Gastroesophageal sphincter (tissue), 4 donors: ENCODE results near the gene PTBP3. TPM values are rescaled to one million over a fixed set of nuclear protein-coding genes. Genes with fewer than 3 reads are reported as not detected.

Source experiments
- ATAC-seq: fragments of 150-250 bp; one replicate; pipeline ENCODE4 v1.9.1; 2016; ENCODE audit warnings: mild to moderate bottlenecking, moderate library complexity
- H3K27ac ChIP-seq, 4 donors: fragments of 200-600 bp; sonication (generic) in 3 of 4; 1 replicate in 3 of 4; 2 replicates in 1 of 4; pipeline ENCODE4 v1.5.1; 2016 to 2019
- H3K27me3 ChIP-seq: fragments of 200-600 bp; sonication (generic); one replicate; pipeline ENCODE4 v1.5.1; 2019
- H3K36me3 ChIP-seq, 2 donors: fragments of 200-600 bp; sonication (generic); one replicate each; pipeline ENCODE4 v1.5.1; 2019; ENCODE audit warnings: control low read depth in 1 of 2
- H3K4me1 ChIP-seq, 3 donors: fragments of 200-600 bp; sonication (generic); 1 replicate in 2 of 3; 2 replicates in 1 of 3; pipeline ENCODE4 v1.5.1; 2016 to 2019; ENCODE audit warnings: control low read depth in 2 of 3
- H3K4me3 ChIP-seq, 2 donors: fragments of 200-600 bp; sonication (generic); one replicate each; pipeline ENCODE4 v1.5.1; 2019; ENCODE audit warnings: mild to moderate bottlenecking in 1 of 2, moderate library complexity in 1 of 2
- H3K9me3 ChIP-seq, 3 donors: fragments of 200-600 bp; sonication (generic); one replicate each; pipeline ENCODE4 v1.5.1; 2017 to 2019; ENCODE audit warnings: control low read depth in 2 of 3
- EP300 ChIP-seq: sonication (generic); formaldehyde crosslinking; IDR thresholded peaks from one replicate; pipeline ENCODE4 v1.6.1; 2017; ENCODE audit warnings: antibody characterized with exemption, mild to moderate bottlenecking
- POLR2A ChIP-seq, 2 donors: fragments of 450-650 bp; IDR thresholded peaks; one replicate each; pipeline ENCODE4 v1.6.1; 2017; ENCODE audit warnings: antibody characterized with exemption in 2 of 2, mild to moderate bottlenecking in 2 of 2, moderate library complexity in 1 of 2
- POLR2AphosphoS5 ChIP-seq: sonication (generic); formaldehyde crosslinking; IDR thresholded peaks from one replicate; pipeline ENCODE4 v1.6.1; 2017; ENCODE audit warnings: antibody characterized with exemption
- WGBS, 2 donors: methylation state at CpG; one replicate each; pipeline ENCODE4 v1.1.5; 2018; ENCODE audit warnings: low coverage in 1 of 2; 5-methylcytosine and 5-hydroxymethylcytosine counted together
- total RNA-seq, 4 donors: library from RNA; depleted of rRNA; stranded (reverse); fragments of >200 nt; gene quantifications; one replicate each; pipeline ENCODE4 v1.1.0, GENCODE V29; 2016
- TF ChIP-seq, protein P1 (sequence below), 4 experiments: fragments of 200-600 bp in 2 of 4; fragments of 450-650 bp in 2 of 4; sonication (generic) in 1 of 4; IDR thresholded peaks; one replicate each; pipeline ENCODE4 v1.5.1; 2017 to 2019; ENCODE audit warnings: antibody characterized with exemption in 4 of 4, mild to moderate bottlenecking in 2 of 4, moderate library complexity in 2 of 4

PTBP3 gene, protein sequence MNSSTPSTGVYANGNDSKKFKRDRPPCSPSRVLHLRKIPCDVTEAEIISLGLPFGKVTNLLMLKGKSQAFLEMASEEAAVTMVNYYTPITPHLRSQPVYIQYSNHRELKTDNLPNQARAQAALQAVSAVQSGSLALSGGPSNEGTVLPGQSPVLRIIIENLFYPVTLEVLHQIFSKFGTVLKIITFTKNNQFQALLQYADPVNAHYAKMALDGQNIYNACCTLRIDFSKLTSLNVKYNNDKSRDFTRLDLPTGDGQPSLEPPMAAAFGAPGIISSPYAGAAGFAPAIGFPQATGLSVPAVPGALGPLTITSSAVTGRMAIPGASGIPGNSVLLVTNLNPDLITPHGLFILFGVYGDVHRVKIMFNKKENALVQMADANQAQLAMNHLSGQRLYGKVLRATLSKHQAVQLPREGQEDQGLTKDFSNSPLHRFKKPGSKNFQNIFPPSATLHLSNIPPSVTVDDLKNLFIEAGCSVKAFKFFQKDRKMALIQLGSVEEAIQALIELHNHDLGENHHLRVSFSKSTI
- 10 to 100 TPM; 13.7 to 28.2 (median 24.6) TPM for total RNA-seq

- Histone ChIP-seq H3K36me3 (no peaks in the 10 kb centered on the region), H3K9me3 (no peaks in the 10 kb centered on the region), H3K27ac (peak within 1 kb of the TSS; percentile 96 to 100 (median 98)), H3K27me3 (no peaks in the 10 kb centered on the region), H3K4me3 (peak within 1 kb of the TSS; percentile 82 to 100), H3K4me1 (peaks cover 0 to 42% (median 0%) of the 10 kb centered on the region in 3 donors)
- no CpG with 5 or more reads among the region's 90 CpGs for WGBS, 2 donors
- TF ChIP-seq, protein P1, sequence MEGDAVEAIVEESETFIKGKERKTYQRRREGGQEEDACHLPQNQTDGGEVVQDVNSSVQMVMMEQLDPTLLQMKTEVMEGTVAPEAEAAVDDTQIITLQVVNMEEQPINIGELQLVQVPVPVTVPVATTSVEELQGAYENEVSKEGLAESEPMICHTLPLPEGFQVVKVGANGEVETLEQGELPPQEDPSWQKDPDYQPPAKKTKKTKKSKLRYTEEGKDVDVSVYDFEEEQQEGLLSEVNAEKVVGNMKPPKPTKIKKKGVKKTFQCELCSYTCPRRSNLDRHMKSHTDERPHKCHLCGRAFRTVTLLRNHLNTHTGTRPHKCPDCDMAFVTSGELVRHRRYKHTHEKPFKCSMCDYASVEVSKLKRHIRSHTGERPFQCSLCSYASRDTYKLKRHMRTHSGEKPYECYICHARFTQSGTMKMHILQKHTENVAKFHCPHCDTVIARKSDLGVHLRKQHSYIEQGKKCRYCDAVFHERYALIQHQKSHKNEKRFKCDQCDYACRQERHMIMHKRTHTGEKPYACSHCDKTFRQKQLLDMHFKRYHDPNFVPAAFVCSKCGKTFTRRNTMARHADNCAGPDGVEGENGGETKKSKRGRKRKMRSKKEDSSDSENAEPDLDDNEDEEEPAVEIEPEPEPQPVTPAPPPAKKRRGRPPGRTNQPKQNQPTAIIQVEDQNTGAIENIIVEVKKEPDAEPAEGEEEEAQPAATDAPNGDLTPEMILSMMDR (IDR thresholded peaks at IDR 0.05): peak in 1 of 4 experiments; percentile 17
- TF ChIP-seq EP300 (no peak), POLR2AphosphoS5 (peak; percentile 82), POLR2A (IDR thresholded peaks at IDR 0.05) (peak; percentile 80 to 82)
- ATAC-seq: peak; percentile 72
These were observed at the start of gene PTBP3 for GRCh38 chr9:112332977-112333638. TSS of gene PTBP3 (minus strand) at chr9:112333619. CDS start at chr9:112297865, 35,754 bp downstream.

DNA sequence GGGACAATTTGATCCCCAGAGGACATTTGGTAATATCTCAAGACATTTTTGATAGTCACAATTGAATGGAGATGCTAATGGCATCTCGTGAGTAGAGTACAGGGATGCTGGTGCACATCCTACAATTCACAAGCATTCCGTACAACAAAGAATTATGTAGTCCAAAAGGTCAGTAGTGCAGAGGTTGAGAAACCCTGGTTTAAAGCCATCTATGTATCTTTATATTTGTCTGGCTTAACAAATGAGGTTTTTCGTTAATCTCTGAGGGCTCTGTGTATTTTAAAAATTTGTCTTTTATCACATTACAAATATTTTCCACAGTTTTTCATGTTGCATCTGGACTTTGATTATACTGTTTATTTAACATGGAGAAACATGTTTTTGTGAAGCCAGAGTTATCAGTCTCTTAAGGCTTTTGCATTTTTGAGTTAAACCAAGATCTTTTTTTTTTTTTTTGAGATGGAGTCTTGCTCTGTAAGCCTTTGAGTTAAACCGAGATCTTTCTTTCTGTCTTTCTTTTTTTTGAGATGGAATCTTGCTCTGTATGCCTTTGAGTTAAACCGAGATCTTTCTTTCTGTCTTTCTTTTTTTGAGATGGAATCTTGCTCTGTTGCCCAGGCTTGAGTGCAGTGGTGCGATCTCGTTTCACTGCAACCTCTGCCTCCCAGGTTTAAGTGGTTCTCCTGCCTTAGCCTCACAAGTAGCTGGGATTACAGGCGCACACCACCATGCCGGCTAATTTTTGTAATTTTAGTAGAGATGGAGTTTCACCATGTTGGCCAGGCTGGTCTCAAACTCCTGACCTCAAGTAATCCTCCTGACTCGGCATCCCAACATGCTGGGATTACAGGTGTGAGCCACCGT lies 49.3 kb upstream of the PTBP3 start:
- no peak for ATAC-seq
- no peak overlapping the region for H3K27ac ChIP-seq
- TF ChIP-seq, protein P1 (IDR thresholded peaks at IDR 0.05): no peak
- TF ChIP-seq POLR2AphosphoS5: no peak
- no peak for TF ChIP-seq EP300
- TF ChIP-seq POLR2A (IDR thresholded peaks at IDR 0.05): no peak
- no peaks in the 10 kb centered on the region for H3K9me3 ChIP-seq
- 56 to 62% methylated on average over 7 to 10 of the region's 11 CpGs for WGBS, 2 donors
- H3K36me3 ChIP-seq: peaks cover 0 to 6% of the 10 kb centered on the region in 2 donors
- H3K4me1 ChIP-seq: peaks cover 7 to 56% (median 11%) of the 10 kb centered on the region in 3 donors
- no peaks in the 10 kb centered on the region for H3K27me3 ChIP-seq
- H3K4me3 ChIP-seq: no peak overlapping the region

DNA sequence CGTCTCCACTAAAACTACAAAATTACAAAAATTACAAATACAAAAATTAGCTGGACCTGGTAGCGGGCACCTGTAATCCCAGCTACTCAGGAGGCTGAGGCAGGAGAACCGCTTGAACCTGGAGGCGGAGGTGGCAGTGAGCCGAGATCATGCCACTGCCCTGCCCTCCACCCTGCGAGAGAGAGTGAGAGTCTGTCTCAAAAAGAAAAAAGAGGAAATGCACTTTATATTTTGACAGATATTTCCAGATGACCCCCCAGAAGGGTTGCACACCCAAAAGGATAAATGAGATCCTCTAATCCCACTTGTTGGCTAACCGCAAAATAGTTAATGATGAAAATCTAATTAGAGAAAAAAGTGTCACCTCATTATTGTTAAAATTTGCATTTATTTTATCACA lies 48.6 kb upstream of the PTBP3 start:
- 95 to 99% methylated on average over 3 to 7 of the region's 7 CpGs for WGBS, 2 donors

DNA sequence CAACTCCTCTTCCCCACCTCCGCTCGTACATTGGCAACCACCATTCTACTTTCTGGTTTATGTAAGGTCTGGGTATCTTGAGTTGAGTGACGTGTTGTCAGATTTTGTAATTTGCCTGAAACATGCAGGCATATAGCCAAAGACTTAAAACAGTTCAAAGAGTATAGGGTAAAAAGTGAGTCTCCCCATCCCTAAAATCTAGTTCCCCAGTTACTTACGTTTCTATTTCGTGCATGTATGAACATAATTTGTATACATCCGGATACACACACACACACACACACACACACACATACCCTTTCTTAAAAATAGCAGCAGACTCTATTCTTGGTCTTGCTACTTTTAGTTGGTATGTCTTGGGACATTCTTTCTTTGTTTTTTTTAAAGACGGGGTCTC lies 47.4 kb upstream of the PTBP3 start:
- Histone ChIP-seq H3K9me3 (no peaks in the 10 kb centered on the region), H3K27me3 (no peaks in the 10 kb centered on the region), H3K27ac (peak overlapping the region; percentile 91 to 99 (median 96)), H3K4me1 (peaks cover 7 to 65% (median 11%) of the 10 kb centered on the region in 3 donors), H3K36me3 (no peaks in the 10 kb centered on the region), H3K4me3 (peak overlapping the region; percentile 91 to 97)
- no peak for ATAC-seq
- 33 to 40% methylated on average over 7 of the region's 7 CpGs for WGBS, 2 donors
- no peak for TF ChIP-seq POLR2AphosphoS5
- TF ChIP-seq POLR2A (IDR thresholded peaks at IDR 0.05): no peak
- TF ChIP-seq, protein P1 (IDR thresholded peaks at IDR 0.05): no peak
- TF ChIP-seq EP300: no peak

More for the DNA sequence above, 48.6 kb upstream of the PTBP3 start:
- no peaks in the 10 kb centered on the region for H3K9me3 ChIP-seq
- no peak for ATAC-seq
- no peaks in the 10 kb centered on the region for H3K27me3 ChIP-seq
- H3K36me3 ChIP-seq: no peaks in the 10 kb centered on the region
- H3K4me3 ChIP-seq: no peak overlapping the region
- TF ChIP-seq POLR2A (IDR thresholded peaks at IDR 0.05): no peak
- no peak for TF ChIP-seq EP300
- no peak for TF ChIP-seq POLR2AphosphoS5
- TF ChIP-seq, protein P1 (IDR thresholded peaks at IDR 0.05): no peak
- no peak overlapping the region for H3K27ac ChIP-seq
- H3K4me1 ChIP-seq: peaks cover 7 to 63% (median 11%) of the 10 kb centered on the region in 3 donors
